Suprapubic skin (tissue), 4 donors: Measurements from ENCODE around the gene CDH6.

ENCODE experiments used
- EP300 ChIP-seq: sonication (generic); formaldehyde crosslinking; IDR thresholded peaks from one replicate; pipeline ENCODE4 v1.6.1; 2017; ENCODE audit warnings: antibody characterized with exemption
- POLR2A ChIP-seq, 2 donors: fragments of 450-650 bp; IDR thresholded peaks; one replicate each; pipeline ENCODE4 v1.6.1; 2017; ENCODE audit warnings: antibody characterized with exemption in 2 of 2, mild to moderate bottlenecking in 2 of 2, moderate library complexity in 2 of 2
- POLR2AphosphoS5 ChIP-seq, 3 donors: sonication (generic); formaldehyde crosslinking; IDR thresholded peaks; one replicate each; pipeline ENCODE4 v1.6.1; 2017; ENCODE audit warnings: antibody characterized with exemption in 3 of 3
- TF ChIP-seq, protein P1 (sequence below), 2 donors: fragments of 200-600 bp in 1 of 2; fragments of 450-650 bp in 1 of 2; sonication (generic) in 1 of 2; IDR thresholded peaks; one replicate each; pipeline ENCODE4 v1.5.1; 2016 to 2019; ENCODE audit warnings: antibody characterized with exemption in 2 of 2, mild to moderate bottlenecking in 1 of 2, moderate library complexity in 1 of 2

DNA sequence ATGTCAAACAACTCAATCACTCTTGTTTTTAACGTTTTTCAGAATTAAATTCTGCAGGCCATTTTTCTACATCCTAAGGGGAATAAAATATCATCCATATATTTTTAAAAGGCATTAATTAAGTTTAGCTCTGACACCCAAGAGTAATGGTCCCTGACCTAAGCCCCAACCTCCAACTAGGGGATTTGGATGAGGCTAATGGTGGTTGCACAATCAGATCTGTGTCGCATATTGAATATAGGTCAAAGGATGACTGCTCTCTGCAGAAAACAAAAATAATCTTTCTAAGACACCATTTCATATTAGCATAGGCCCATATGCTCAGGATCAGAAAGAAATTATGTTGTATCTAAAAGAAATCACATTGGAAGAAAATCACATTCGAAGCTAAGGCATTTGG is 20.7 kb downstream of the CDH6 start:
- TF ChIP-seq POLR2AphosphoS5 (IDR thresholded peaks at IDR 0.05) (no peak), POLR2A (IDR thresholded peaks at IDR 0.05) (no peak), EP300 (no peak)
- TF ChIP-seq, protein P1, sequence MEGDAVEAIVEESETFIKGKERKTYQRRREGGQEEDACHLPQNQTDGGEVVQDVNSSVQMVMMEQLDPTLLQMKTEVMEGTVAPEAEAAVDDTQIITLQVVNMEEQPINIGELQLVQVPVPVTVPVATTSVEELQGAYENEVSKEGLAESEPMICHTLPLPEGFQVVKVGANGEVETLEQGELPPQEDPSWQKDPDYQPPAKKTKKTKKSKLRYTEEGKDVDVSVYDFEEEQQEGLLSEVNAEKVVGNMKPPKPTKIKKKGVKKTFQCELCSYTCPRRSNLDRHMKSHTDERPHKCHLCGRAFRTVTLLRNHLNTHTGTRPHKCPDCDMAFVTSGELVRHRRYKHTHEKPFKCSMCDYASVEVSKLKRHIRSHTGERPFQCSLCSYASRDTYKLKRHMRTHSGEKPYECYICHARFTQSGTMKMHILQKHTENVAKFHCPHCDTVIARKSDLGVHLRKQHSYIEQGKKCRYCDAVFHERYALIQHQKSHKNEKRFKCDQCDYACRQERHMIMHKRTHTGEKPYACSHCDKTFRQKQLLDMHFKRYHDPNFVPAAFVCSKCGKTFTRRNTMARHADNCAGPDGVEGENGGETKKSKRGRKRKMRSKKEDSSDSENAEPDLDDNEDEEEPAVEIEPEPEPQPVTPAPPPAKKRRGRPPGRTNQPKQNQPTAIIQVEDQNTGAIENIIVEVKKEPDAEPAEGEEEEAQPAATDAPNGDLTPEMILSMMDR (IDR thresholded peaks at IDR 0.05): no peak
